Hematopoietic multipotent progenitor cell treated with erythropoietin and hydrocortisone succinate and interleukin-3 and kit ligand, for 8 days (in vitro differentiated cells): ENCODE data around the gene CPXM1.

Experiments used
- DNase-seq: peaks from one replicate; pipeline ENCODE4 v3.0.0-alpha.2; 2015

Gene CPXM1

GRCh38 chr20:2762578-2763131 lies 37.8 kb downstream of the CPXM1 start:
- no peak for DNase-seq

DNA sequence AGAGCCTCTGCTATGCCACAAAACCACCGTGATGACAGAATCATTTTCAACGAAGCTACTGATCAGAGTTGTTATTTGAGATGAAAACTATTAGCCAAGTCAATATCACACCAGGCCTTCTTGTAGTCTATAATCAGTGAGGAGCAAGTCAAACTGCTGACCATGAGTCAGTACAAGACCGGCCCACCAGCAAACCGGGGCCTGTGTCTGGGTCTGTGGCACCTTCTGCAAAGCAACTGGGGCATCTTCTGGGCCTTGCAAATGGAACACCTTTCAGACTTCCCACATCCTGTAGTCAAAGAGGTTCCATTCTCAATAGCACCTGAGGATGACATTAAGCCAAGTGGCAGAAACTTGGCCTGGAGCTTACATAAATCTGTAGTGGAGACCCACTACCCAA lies 38.5 kb downstream of the CPXM1 start:
- DNase-seq = no peak

GRCh38 chr20:2760952-2761305 lies 39.5 kb downstream of the CPXM1 start:
- no peak for DNase-seq

DNA sequence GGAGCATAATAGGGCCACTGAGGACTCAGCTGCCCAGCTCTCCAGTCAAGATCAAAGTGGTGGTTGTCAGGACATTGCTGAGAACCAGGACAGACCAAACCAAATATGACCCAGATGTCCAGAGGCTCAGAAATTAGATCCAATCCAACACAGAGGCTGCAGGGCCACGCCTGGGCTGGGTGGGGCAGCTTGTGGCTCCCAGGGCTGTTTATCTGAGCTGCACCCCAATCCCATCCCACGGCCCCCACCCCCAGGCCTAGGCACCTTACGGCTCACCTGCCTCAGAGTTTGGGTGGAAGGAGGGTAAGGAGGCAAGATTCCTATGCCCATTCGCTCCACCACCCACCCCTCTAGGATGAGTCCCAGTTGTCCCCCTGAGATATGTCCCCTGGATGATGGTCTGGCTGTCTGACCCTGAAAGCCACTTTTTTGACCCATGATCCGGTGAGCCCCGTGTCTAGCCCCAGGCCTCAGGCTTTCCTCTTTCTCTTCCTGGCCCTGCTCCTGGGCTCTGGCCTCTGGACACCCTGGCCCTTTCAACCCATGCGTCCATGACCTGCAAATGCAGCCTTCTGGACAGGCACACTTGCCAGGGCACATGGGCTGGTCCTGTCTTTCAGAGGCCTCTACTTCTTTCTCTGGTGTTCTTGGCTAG lies 40.0 kb downstream of the CPXM1 start:
- no peak for DNase-seq

- no peak for DNase-seq
Measured at GRCh38 chr20:2759603-2760296, 40.7 kb downstream of the CPXM1 start.

GRCh38 chr20:2759143-2759542 lies 41.3 kb downstream of the CPXM1 start:
- DNase-seq = no peak

DNA sequence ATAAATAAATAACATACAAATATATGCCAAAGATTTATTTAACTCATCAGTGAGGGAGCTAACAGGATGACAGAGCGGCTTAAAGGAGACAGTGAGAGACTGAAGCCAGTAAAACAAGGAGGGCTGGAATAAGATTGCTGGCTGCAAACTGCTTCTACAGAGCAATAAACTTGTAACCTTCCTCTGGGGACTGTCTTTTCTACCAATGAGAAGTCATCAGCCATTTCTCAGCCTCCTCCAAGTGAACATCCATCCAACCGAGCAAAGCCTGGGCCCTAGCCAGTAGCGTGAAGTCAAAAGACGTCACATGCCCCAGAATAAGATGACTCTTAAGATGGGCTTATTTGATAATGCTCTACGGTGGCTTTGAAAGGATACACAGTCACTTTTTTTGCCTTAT lies 42.5 kb downstream of the CPXM1 start:
- no peak for DNase-seq

DNA sequence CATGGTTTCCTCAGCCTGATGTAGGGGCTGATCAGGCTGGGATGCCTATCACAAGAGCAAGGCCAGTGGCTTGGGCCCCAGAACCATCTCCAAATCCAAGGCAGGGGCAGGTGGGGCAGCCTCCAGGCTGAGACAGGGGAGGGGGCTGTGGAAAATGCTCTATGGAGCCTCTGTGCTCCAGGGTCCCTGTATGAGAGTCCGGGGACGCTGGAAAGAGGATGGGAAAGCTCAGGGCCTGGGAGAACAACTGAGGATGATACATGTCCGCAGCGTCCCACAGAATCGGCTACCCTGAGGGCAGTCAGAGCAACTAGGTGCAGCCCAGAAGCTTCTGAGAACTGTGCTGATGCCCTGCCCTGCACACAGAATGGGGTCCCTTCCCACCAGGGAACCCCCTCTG lies 43.4 kb downstream of the CPXM1 start:
- no peak for DNase-seq

- DNase-seq = no peak
Measured at GRCh38 chr20:2756056-2756611, 44.3 kb downstream of the CPXM1 start.

- DNase-seq = no peak
Measured at GRCh38 chr20:2755451-2756055, 44.9 kb downstream of the CPXM1 start.

DNA sequence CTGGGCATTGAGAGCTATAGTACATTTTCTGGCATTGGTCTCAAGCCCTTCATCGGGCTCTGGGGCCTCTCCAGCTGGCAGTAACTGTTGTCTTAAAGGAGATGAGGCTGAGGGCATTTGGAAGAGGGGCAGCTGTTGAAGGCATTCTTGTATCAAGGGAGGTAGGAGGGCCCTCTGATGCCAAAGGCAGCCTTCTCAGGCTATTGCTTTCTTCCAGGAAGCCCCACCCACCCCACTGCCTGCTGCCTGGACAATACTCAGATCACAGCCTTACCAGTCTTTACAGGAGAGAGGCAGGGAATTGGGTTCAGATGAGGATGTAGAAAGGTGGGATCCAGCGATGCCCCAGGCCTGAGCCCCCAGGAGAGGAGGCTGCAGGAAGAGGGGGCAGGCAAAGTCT lies 46.0 kb downstream of the CPXM1 start:
- DNase-seq = no peak

DNA sequence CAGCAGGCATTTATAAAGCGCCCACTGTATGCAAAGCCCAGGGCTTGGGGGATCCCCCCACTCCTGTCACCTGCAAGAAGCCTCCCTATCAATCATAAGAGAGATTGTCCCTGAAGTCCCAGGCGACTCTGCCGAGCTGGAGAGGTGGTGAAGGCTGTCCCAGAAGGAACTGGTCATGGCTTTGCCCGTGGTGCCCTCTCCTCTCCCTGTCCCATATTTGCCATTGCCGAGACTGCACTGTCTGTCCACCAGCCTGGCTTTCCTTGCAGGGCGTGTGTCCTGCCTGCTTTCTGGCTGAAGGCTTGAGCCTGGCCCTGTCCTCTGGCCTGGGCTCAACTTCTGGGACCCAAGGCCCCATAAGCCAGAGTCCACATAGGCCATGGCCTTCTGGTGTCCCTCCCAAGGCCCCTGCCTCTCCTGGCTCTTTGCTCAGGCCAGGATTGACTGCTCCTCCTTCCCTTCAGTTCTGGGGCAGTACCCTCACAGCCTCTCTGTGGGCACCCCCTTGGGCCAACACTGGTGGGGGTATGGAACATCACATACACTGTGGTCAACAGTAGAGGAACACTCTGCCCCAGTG lies 46.9 kb downstream of the CPXM1 start:
- DNase-seq = no peak

GRCh38 chr20:2752567-2753460 lies 47.6 kb downstream of the CPXM1 start:
- DNase-seq = peak; percentile 37

DNA sequence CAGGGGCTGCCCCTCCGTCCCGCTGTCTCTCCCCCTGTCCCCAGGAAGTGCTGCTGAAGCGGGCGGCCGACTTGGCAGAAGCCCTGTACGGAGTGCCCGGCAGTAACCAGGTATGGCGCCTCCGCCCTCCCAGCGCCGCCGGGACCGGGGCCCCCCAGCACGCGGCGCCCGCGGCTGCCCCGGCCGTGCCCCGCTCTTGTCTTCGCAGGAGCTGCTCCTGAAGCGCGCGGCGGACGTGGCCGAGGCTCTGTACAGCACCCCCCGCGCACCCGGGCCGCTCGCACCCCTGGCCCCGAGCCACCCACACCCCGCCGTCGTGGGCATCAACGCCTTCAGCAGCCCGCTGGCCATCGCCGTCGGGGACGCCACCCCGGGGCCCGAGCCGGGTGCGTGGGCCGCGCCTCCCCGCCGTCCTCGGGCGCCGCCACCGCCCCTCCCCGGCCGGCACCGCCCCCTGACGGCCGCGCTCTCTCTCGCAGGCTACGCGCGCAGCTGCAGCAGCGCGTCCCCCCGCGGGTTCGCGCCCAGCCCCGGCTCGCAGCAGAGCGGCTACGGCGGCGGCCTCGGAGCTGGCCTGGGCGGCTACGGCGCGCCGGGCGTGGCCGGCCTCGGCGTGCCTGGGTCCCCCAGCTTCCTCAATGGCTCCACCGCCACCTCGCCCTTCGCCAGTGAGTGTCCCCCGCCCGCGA lies 48.4 kb downstream of the CPXM1 start:
- DNase-seq = no peak

GRCh38 chr20:2751347-2751877 lies 49.0 kb downstream of the CPXM1 start:
- no peak for DNase-seq

GRCh38 chr20:2750491-2751251 lies 49.8 kb downstream of the CPXM1 start:
- peak; percentile 33 for DNase-seq

DNA sequence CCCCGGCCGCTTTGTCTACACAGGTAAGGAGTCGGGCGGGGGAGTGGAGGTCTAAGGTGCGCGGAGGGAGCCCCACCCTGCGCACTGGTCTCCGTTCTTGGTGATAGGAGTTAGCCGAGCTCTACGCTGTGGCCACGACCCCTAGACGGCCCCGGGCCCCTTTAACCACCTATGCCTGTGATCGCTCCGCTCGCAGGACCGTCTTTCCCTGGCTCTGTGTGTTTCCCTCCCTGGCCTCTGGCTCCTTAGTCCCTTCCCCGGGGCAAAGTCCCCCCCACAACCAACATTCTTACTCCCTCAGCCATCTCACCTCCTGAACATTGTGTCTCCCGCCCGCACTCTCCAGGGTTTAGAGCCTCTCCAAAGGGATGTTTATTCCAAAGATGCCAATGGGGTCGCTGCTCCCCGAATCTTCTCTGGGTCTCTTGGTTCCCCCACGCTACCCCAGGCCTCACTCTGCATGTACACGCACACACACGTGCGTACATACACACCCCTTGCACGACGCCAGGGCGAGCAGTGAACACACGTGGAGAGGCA lies 50.4 kb downstream of the CPXM1 start:
- DNase-seq = no peak

- DNase-seq = no peak
Measured at GRCh38 chr20:2749343-2749950, 51.0 kb downstream of the CPXM1 start.

- DNase-seq = no peak
Measured at GRCh38 chr20:2748551-2749342, 51.7 kb downstream of the CPXM1 start.
